Liver (tissue), 3 donors: ENCODE data around the gene NIT1.

ENCODE experiments used
- JUND ChIP-seq, 2 donors: IDR thresholded peaks; 2 replicates each; pipeline ENCODE4 v1.6.1; 2016; ENCODE audit warnings: antibody characterized with exemption in 2 of 2
- TF ChIP-seq, protein P1 (sequence below): fragments of 150-350 bp; IDR thresholded peaks from 2 replicates; pipeline ENCODE4 v1.5.1; 2017; ENCODE audit warnings: improper control_type of control experiment, low read depth, low read length; ENCODE audit not compliant: missing input control
- TF ChIP-seq, protein P2 (sequence below): IDR thresholded peaks from 2 replicates; pipeline ENCODE4 v1.6.1; 2016; ENCODE audit warnings: antibody characterized with exemption, mild to moderate bottlenecking
- TF ChIP-seq, protein P3 (sequence below): IDR thresholded peaks from 2 replicates; pipeline ENCODE4 v1.6.1; 2016; ENCODE audit warnings: antibody characterized with exemption
- donor health status: healthy.
- donor health status: healthy.

- TF ChIP-seq, protein P1, sequence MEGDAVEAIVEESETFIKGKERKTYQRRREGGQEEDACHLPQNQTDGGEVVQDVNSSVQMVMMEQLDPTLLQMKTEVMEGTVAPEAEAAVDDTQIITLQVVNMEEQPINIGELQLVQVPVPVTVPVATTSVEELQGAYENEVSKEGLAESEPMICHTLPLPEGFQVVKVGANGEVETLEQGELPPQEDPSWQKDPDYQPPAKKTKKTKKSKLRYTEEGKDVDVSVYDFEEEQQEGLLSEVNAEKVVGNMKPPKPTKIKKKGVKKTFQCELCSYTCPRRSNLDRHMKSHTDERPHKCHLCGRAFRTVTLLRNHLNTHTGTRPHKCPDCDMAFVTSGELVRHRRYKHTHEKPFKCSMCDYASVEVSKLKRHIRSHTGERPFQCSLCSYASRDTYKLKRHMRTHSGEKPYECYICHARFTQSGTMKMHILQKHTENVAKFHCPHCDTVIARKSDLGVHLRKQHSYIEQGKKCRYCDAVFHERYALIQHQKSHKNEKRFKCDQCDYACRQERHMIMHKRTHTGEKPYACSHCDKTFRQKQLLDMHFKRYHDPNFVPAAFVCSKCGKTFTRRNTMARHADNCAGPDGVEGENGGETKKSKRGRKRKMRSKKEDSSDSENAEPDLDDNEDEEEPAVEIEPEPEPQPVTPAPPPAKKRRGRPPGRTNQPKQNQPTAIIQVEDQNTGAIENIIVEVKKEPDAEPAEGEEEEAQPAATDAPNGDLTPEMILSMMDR: no peak
- no peak for TF ChIP-seq JUND (IDR thresholded peaks at IDR 0.05)
- TF ChIP-seq, protein P2, sequence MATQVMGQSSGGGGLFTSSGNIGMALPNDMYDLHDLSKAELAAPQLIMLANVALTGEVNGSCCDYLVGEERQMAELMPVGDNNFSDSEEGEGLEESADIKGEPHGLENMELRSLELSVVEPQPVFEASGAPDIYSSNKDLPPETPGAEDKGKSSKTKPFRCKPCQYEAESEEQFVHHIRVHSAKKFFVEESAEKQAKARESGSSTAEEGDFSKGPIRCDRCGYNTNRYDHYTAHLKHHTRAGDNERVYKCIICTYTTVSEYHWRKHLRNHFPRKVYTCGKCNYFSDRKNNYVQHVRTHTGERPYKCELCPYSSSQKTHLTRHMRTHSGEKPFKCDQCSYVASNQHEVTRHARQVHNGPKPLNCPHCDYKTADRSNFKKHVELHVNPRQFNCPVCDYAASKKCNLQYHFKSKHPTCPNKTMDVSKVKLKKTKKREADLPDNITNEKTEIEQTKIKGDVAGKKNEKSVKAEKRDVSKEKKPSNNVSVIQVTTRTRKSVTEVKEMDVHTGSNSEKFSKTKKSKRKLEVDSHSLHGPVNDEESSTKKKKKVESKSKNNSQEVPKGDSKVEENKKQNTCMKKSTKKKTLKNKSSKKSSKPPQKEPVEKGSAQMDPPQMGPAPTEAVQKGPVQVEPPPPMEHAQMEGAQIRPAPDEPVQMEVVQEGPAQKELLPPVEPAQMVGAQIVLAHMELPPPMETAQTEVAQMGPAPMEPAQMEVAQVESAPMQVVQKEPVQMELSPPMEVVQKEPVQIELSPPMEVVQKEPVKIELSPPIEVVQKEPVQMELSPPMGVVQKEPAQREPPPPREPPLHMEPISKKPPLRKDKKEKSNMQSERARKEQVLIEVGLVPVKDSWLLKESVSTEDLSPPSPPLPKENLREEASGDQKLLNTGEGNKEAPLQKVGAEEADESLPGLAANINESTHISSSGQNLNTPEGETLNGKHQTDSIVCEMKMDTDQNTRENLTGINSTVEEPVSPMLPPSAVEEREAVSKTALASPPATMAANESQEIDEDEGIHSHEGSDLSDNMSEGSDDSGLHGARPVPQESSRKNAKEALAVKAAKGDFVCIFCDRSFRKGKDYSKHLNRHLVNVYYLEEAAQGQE: no peak
- TF ChIP-seq, protein P3, sequence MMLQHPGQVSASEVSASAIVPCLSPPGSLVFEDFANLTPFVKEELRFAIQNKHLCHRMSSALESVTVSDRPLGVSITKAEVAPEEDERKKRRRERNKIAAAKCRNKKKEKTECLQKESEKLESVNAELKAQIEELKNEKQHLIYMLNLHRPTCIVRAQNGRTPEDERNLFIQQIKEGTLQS: no peak
These were observed 3.9 kb downstream of the NIT1 start for GRCh38 chr1:161121834-161122233.
